HG03520 (cell line): Measurements from ENCODE around the gene KIAA0232.
"Not testable (repeated sequence)": the region's sequence is repeated elsewhere in the genome, so short reads cannot be mapped to it uniquely, and the experiment has no call there.

Experiments used
- ATAC-seq: cut with Tn5 transposase; IDR thresholded peaks from one replicate; pipeline ENCODE4 v1.9.1; 2021; ENCODE audit warnings: mild to moderate bottlenecking, moderate library complexity; ENCODE audit not compliant: unreplicated experiment

The KIAA0232 gene

GRCh38 chr4:6898763-6899162 lies 116.2 kb downstream of the KIAA0232 start:
- no peak for ATAC-seq

- ATAC-seq = no peak
These were observed 117.8 kb downstream of the KIAA0232 start for GRCh38 chr4:6900181-6900812.

GRCh38 chr4:6900956-6901355 lies 118.4 kb downstream of the KIAA0232 start:
- ATAC-seq = no peak

GRCh38 chr4:6901669-6902317 lies 119.3 kb downstream of the KIAA0232 start:
- ATAC-seq = no peak

- no peak for ATAC-seq
These were observed 120.0 kb downstream of the KIAA0232 start for GRCh38 chr4:6902318-6903042.

- no peak for ATAC-seq
These were observed 123.3 kb downstream of the KIAA0232 start for GRCh38 chr4:6905516-6906445.

GRCh38 chr4:6906486-6906885 lies 124.0 kb downstream of the KIAA0232 start:
- ATAC-seq = not testable (repeated sequence)

GRCh38 chr4:6907658-6908191 lies 125.2 kb downstream of the KIAA0232 start:
- ATAC-seq = no peak

GRCh38 chr4:6908432-6909112 lies 126.0 kb downstream of the KIAA0232 start:
- no peak for ATAC-seq

GRCh38 chr4:6909113-6909969 lies 126.8 kb downstream of the KIAA0232 start, which contains the start of gene TBC1D14:
Gene TBC1D14, plus strand, starts transcription at chr4:6909826. Its CDS starts 13,564 bp downstream, at chr4:6923390.
- peak; percentile 81 for ATAC-seq

- peak; percentile 34 for ATAC-seq
These were observed 127.4 kb downstream of the KIAA0232 start for GRCh38 chr4:6909970-6910339.

GRCh38 chr4:6910340-6910959 lies 127.9 kb downstream of the KIAA0232 start:
- no peak for ATAC-seq

- ATAC-seq = no peak
These were observed 128.7 kb downstream of the KIAA0232 start for GRCh38 chr4:6910960-6911874.

GRCh38 chr4:6911917-6912316 lies 129.4 kb downstream of the KIAA0232 start:
- ATAC-seq = not testable (repeated sequence)

- no peak for ATAC-seq
These were observed 129.9 kb downstream of the KIAA0232 start for GRCh38 chr4:6912441-6912840.

GRCh38 chr4:6913350-6913905 lies 130.9 kb downstream of the KIAA0232 start:
- no peak for ATAC-seq

GRCh38 chr4:6914448-6914847 lies 131.9 kb downstream of the KIAA0232 start:
- no peak for ATAC-seq
